Medulla oblongata (tissue), 1 donor: Measurements from ENCODE around the gene TUNAR.
"Not testable (repeated sequence)": the region's sequence is repeated elsewhere in the genome, so short reads cannot be mapped to it uniquely, and the experiment has no call there.

ENCODE experiments used
- DNase-seq: peaks from one replicate; pipeline ENCODE4 v3.0.0-alpha.2; 2015; ENCODE audit errors: extremely low spot score

TUNAR gene

DNA sequence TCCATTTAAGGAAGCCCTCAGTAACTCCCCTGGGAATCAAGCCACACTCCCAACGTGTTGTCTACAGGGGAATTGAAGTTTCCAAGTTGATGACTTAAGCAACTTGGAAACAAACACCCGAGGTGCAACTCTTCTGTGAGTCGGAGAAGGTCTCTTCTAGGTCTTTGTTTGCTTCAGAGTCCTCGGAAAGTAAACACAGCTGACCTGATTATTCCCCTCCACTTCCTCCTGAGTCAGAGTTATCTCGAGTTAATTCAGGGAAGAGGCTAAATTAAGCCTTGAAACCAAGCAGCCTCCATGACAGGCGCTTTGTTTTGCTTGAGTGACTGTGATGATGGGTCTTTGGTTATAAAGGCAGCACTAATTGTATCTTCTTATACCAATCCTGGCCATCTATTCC, 41.8 kb downstream of the TUNAR start:
- DNase-seq: no peak

DNA sequence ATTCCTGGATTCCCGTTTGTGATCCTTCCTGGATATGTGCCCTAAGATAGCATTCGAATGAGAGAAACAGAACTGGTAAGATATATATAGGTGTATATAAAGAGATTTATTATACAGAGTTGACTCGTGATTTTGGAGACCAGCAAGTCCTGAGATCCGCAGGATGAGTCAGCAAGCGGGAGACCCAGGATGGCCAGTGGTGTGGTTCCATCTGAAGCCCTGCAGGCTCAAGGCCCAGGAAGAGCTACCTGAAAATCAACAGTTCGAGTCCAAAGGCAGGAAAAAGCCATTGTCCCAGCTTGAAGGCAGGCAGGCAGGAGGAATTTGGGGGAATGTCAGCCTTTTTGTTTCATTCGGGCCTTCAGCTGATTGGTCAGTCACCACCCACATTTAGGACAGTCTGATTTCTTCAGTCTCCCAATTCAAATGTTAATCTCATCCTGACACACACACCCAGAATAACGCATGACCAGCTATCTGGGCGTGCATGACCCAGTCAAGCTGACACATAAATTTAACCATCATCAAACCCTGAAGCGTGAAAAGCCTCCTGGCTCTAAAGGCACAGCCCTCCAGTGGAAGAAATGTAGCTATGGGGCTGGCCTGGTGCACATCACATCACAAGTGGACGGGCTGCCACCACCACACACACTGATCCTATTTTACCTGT, 44.3 kb downstream of the TUNAR start:
- no peak for DNase-seq

DNA sequence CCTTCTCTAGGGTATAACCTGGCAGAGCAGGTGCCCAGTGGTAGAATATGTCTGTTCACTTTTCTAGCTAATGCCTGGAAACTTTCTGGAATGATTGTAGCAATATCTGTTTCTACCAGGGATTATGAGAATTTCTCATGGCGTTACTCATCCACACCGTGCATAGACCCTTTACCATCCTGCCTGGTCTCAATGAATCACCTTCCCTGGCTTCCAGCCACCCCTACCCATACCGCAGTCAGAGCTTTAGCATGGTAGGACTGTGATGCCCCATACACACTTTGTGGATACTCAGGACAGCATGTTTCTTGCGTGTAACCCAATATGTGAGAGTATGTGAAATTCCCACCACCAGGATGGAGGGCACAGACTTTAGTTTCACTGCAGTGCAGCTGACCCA, 45.4 kb downstream of the TUNAR start:
- DNase-seq: no peak

DNA sequence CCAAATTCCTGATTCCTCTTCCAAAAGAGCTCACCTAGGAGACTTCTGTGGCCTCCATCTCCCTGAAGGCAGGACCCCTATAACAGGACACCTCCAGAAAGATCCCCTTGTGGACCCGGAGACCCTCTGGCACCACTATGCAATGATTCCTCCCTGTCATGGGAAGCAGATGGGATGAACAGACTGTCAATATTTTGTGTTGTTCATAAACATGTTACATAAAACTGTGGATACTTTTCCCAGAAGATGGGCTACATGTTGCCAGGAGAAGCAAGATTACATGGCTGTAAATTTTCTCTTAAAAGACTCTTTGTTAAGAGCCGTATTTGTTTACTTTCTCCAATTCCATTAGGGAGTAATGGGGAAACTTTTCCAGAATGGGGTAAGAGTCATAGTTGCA, 52.1 kb downstream of the TUNAR start:
- no peak for DNase-seq

DNA sequence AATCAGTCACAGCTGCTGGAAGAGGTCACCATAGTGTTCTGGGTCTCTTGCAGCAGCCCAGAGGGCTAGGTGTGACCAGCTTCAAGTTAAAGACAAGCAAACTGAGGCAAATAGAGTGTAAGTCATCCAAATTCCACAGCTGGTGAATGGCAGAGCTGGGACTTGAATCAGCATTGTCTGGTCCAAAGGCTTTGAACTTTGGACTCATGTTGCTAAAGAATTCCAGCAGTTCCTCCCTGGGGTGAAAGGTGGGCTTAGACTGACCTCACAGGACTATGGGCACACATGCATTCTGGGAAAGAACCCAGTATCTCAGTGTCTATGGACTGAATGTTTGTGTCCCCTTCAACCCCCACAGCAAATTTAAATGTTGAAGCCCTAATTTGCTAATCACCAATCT, 54.8 kb downstream of the TUNAR start:
- no peak for DNase-seq

DNA sequence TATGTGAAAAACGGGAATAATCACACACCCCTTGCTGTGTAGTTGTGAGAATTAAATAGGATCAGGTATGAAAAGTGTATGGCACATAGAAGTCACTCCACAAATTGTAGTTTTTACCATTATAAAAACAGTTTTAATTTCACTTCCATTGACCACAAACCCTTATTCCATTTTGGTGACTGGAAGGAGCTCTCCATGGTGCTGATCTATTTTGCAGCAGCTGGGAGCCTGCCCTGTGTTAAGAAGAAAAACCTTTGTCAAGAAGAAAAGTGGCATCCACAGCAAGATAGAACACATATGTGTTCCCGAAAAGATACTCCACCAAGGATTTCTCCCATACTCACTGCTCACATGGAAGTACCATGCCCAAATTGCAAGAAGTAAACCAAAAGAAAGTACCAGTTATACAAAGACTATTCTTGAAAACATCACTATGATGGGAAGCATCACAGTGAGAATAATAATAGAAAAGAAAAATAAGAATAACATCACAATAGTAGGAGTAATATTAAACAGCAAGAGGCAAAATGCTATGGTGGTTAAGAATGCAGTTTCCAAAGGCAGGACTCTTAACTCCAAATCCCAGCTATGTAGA, 58.7 kb downstream of the TUNAR start:
- peak; percentile 34 for DNase-seq

GRCh38 chr14:95936041-95936440, 59.4 kb downstream of the TUNAR start:
- no peak for DNase-seq

DNA sequence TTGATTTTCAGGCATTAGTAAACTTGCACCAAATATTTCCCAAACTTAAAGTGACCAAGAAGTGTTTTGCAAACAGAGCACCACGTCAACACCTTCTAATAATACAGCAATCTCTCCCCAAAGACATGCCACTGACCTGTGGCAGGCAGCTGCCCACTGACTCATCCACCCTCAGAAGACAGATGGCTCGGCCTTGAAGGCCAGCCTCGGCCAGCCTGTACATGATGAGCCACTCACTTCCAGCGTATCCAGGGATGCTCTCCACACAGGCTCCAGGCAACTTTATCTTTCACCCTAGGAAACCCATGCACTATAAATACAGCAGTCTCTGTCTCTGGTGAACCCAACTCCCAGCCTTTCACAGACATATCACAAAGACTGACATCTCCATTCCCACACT, 62.7 kb downstream of the TUNAR start:
- no peak for DNase-seq

- DNase-seq: no peak
Observed at GRCh38 chr14:95941897-95942296, 65.3 kb downstream of the TUNAR start.

DNA sequence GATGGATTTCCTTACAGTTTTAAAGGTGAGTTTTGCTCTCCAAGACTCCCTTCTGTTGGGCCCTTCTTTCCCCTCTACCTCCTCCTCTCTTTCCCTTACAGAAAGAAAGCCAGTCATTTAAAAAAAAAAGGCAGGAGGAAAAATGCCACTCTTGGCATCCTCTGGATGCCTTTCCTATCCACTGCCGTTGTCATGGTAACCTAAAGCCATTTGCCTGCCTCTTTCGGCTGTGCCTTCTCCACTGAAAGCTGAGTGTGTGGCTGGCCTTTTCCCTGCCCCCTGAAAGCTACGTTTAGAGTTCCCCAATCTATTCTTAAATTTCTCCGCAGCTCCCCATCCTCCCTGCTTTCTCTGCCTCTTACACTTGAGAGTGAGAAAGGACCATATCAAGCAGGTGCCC, 67.1 kb downstream of the TUNAR start:
- peak; percentile 56 for DNase-seq

DNA sequence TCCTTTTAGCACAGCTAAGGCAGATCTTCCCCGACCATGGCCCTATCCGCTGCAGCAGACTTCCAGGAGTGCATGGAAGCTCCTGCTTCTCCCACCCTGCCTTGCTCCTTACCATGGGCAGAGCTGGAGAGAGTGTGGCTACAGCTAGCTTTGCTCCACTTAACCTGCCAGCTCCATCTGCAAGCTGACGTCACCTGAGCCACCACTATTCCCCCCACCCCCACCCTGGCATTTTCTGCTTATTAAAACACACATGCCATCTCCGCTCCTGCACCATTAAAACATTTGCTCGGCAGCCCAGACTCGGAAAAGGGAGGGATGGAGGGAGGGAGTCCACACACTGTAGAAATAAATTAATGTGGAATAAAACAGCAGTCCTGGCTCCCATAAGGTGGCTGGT, 67.8 kb downstream of the TUNAR start:
- DNase-seq: no peak

DNA sequence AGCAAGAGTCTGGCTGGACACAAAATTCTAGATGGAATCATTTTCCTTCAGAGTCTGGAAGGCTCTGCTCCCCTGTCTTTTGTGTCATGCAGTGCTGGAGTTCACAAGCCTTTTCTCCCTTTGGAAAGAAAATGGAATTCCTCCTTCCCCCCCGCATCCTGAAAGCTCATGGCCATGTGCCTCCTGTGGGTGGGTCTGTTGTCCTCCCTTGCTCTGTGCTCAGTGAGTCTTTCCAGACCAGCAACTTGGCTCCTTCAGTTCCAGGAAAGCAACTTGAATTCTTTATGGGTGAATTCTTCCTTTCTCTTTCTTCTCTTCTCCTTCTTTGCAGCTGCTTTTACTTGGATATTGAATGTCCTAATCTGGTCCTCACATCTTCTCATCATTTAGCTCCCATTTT, 70.2 kb downstream of the TUNAR start:
- DNase-seq: peak; percentile 32

- no peak for DNase-seq
Observed at GRCh38 chr14:95948558-95948981, 71.9 kb downstream of the TUNAR start.

DNA sequence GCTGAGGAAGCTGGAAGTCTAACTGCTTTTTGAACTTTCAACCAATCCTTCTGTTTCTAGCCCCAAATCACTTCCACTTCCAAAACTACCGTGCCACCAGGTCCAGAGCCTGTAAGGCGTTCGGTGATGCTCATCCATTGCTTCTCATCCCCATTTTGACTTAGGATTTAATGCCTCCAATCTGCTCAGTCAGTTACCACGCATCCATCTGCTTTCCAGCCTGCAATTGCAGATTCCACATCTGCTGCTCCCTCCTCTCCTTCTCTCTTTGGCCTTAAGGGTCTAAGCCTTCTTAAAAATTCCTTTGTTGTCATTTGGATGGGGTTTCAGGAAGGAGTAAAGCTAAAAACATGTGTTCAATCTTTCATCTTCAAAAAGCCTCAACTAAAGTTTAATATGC, 74.7 kb downstream of the TUNAR start:
- no peak for DNase-seq

- DNase-seq: no peak
Observed at GRCh38 chr14:95953111-95953724, 76.6 kb downstream of the TUNAR start.

DNA sequence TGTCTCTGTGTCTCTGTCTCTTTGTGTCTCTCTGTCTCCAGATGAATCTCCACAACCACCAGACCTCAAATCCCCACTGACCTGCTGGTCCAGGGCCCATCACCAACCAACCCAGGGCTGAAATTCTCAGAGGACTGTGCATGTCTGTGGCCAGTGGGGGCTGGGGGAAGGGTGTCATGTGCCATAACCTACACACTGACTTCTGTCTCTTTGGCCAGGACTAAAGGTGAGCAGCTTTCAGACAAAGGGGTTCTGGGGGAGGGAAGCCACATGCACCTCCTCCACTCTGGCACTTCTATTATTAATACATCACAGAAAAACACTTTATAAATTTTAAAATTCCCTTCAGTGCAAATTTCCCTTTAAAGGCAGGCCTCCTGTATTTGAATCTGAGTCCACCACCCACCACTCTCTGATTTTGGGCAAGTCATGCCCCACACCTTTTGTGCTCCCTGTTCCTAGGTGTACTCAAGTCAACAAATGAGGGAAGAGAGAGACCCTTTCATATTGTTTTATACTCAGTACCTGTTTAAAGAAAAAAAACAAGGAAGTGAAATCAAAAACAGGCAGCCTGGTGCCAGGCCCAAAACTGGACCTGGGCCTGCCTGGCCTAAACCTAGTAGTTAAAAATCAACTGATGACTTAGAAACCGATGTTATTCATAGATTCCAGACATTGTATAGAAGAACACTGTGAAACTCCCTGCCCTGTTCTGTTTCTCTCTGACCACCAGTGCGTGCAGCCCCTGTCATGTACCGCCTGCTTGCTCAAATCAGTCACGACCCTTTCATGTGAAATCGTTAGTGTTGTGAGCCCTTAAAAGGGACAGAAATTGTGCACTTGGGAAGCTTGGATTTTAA, 80.2 kb downstream of the TUNAR start:
- DNase-seq: no peak

DNA sequence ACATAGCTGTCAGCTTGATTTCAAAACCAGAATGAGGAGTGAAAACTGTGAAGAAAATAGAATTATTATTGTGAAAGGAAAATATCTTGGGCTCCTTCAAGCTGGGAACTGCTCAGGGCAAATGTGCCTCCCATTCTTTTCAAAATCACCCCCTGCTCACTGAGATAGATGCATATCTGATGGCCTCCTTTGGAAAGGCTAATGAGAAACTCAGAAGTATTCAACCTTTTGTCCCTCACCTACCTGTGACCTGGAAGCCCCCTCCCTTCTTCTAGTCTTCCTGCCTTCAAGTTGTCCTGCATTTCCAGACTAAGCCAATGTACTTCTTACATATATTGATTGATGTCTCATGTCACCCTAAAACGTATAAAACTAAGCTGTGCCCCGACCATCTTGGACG, 81.5 kb downstream of the TUNAR start:
- no peak for DNase-seq

DNA sequence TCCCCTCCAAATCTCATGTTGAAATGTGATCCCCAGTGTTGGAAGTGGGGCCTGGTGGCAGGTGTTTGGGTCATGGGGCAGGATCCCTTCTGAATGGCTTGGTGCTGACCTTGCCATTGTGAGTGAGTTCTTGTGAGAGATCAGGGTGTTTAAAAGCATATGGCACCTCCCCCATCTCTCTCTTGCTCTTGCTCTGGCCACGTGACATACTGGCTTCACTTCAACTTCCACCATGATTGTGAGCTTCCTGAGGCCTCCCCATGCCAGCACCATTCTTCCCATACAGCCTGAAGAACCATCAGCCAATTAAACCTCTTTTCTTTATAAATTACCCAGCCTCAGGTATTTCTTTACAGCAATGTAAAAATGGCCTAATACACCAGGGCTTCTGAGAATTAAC, 82.7 kb downstream of the TUNAR start:
- no peak for DNase-seq

GRCh38 chr14:95961481-95961880, 84.8 kb downstream of the TUNAR start:
- DNase-seq: no peak

GRCh38 chr14:95964901-95965300, 88.3 kb downstream of the TUNAR start:
- no peak for DNase-seq

GRCh38 chr14:95968048-95968447, 91.4 kb downstream of the TUNAR start:
- DNase-seq: not testable (repeated sequence)
